Stimulated activated effector memory CD8-positive, alpha-beta T cell treated with anti-CD3 and anti-CD28 coated beads, Interleukin-12 subunit alpha, Interleukin-12 subunit beta, amount 100 ng/mL, for 72 hours (primary cell): Measurements from ENCODE around the gene RABGAP1L.

ENCODE experiments used
- ATAC-seq: fragments of 150-1000 bp; cut with Tn5 transposase; 2 replicates; pipeline ENCODE4 v1.10.0; 2021
- DNase-seq, 2 donors: peaks; one replicate each; pipeline ENCODE4 v3.0.0; 2021 to 2022; ENCODE audit warnings: low spot score in 2 of 2
- H3K27ac Mint-ChIP-seq: one replicate; pipeline ENCODE4 v1.8.0; 2022; ENCODE audit warnings: mild to moderate bottlenecking, mixed read lengths
- H3K36me3 Mint-ChIP-seq: one replicate; pipeline ENCODE4 v1.8.0; 2022; ENCODE audit warnings: mild to moderate bottlenecking, mixed read lengths
- H3K4me1 Mint-ChIP-seq: one replicate; pipeline ENCODE4 v1.8.0; 2022; ENCODE audit warnings: mixed read lengths
- H3K4me3 Mint-ChIP-seq: one replicate; pipeline ENCODE4 v1.8.0; 2022; ENCODE audit warnings: mild to moderate bottlenecking, mixed read lengths
- H3K9me3 Mint-ChIP-seq: one replicate; pipeline ENCODE4 v1.8.0; 2022; ENCODE audit warnings: mixed read lengths

RABGAP1L gene

DNA sequence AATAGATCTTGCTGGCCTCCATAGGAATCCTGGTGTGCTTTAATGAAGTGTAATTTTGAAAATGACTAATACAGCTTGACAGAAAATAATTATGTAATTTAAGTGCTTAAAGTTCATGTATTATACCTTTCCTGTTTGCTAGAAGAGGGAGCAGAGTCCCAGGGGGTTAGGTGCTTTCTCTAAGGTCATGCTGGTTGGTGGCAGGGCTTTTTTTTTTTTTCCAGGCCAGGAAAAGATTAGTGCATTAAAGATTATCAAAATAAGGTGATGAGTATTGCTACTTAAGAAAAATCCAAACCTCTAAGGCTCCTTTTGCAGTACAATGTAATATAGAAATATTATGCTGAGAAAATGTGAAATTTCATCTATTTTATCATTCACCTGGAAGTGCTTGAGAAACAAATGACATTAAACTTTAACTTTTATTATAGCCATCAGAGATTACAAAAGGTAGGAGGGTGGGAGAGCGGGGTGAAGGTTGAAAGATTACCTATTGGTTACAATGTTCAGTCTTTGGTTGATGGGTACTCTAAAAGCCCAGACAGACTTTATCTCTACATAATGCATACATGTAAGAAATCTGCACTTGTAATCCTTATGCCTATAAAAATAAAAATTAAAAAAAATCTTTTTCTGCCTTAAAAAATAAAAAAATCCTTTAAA lies 110.8 kb downstream of the RABGAP1L start:
- no peak overlapping the region for H3K4me3 Mint-ChIP-seq
- ATAC-seq (no peak), DNase-seq (no peak)
- no peaks in the 10 kb centered on the region for H3K9me3 Mint-ChIP-seq
- peaks cover 21% of the 10 kb centered on the region for H3K36me3 Mint-ChIP-seq
- peak overlapping the region; percentile 60 for H3K27ac Mint-ChIP-seq
- no peaks in the 10 kb centered on the region for H3K4me1 Mint-ChIP-seq

DNA sequence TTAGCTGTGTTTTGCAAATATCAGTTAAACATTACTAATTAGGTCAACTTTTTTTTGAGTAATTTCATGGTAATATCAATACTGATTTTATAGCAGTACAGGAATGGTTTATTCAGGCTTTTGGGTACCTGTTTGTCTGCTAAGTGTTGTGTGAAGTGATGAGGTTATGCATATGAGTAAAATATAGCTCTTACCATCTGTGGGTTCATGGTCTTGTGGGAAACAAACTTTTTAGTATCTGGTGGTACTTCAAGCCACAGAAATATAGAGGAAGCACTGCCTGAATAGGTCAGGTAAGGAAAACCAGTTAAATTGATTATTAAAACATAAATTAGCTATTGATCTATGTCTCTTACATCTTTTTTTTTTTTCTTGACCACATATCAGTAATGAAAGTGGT lies 113.9 kb downstream of the RABGAP1L start:
- Mint-ChIP-seq H3K27ac (no peak overlapping the region), H3K4me1 (no peaks in the 10 kb centered on the region), H3K4me3 (no peak overlapping the region), H3K36me3 (peaks cover 28% of the 10 kb centered on the region), H3K9me3 (no peaks in the 10 kb centered on the region)
- ATAC-seq: peak; percentile 39
- DNase-seq: no peak

DNA sequence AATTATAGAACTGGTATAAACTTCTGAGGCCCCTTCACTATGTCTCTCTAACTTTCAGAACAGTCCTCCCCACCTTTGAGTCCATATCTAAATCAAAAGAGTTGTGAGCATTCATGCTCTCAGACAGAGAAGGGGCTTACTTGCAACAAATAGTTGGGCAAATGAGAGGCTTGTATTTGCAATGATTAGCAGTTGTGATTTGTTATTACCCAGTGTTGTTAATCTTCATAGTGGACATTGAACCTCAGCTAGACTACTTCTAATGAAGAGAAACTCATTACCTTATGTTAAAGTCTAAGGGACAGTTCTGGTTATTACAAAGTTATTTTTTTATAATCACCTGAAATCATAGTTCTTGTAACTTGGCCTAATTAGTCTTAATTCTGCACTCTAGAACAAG lies 114.5 kb downstream of the RABGAP1L start:
- Mint-ChIP-seq H3K9me3 (no peaks in the 10 kb centered on the region), H3K36me3 (peaks cover 30% of the 10 kb centered on the region), H3K4me1 (no peaks in the 10 kb centered on the region), H3K27ac (no peak overlapping the region), H3K4me3 (no peak overlapping the region)
- DNase-seq: no peak
- ATAC-seq: no peak

DNA sequence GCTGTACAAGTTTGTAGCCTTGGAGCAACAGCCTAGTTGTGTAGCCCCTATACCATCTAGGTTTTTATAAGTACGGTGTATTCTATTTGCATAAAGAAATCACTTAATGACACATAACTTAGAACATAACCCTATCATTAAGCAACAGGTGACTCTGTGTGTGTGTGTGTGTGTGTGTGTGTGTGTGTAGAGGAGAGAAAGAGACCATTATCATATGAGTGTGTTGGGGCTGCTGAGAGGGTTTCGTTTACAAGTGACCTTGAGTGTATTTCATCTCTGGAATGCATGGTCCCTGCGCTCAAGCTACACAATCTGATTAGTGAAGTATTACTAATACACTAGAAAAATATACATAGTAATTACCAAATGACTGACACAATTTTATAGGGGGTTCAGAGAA lies 115.1 kb downstream of the RABGAP1L start:
- no peak overlapping the region for H3K4me3 Mint-ChIP-seq
- H3K36me3 Mint-ChIP-seq: peaks cover 28% of the 10 kb centered on the region

GRCh38 chr1:174274884-174275283 lies 115.6 kb downstream of the RABGAP1L start:
- no peaks in the 10 kb centered on the region for H3K9me3 Mint-ChIP-seq
- no peak for ATAC-seq
- H3K27ac Mint-ChIP-seq: no peak overlapping the region
- no peak overlapping the region for H3K4me3 Mint-ChIP-seq
- H3K4me1 Mint-ChIP-seq: no peaks in the 10 kb centered on the region
- no peak for DNase-seq
- peaks cover 32% of the 10 kb centered on the region for H3K36me3 Mint-ChIP-seq

More for the DNA sequence above, 115.1 kb downstream of the RABGAP1L start:
- H3K27ac Mint-ChIP-seq: no peak overlapping the region
- H3K4me1 Mint-ChIP-seq: no peaks in the 10 kb centered on the region
- no peaks in the 10 kb centered on the region for H3K9me3 Mint-ChIP-seq
- ATAC-seq (no peak), DNase-seq (no peak)

DNA sequence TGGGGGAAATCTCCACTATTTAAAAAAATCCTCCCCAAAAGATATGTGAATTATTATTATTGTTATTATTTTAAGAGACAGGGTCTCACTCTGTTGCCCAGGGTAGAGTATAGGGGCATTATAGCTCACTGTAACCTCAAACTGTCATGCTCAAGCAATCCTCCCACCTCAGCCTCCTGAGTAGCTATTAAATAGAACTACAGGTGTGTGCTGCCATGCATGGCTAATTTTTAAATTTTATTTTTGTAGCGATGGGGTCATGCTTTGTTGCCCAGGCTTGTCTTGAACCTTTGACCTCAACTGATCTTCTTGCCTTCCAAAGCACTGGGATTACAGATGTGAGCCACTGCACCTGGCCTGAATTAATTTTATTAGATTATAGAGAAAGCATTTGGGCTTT lies 116.8 kb downstream of the RABGAP1L start:
- peaks cover 43% of the 10 kb centered on the region for H3K36me3 Mint-ChIP-seq
- no peak overlapping the region for H3K27ac Mint-ChIP-seq
- H3K4me3 Mint-ChIP-seq: no peak overlapping the region
- no peaks in the 10 kb centered on the region for H3K9me3 Mint-ChIP-seq
- H3K4me1 Mint-ChIP-seq: no peaks in the 10 kb centered on the region
- no peak for DNase-seq
- no peak for ATAC-seq

GRCh38 chr1:174284052-174284451 lies 124.7 kb downstream of the RABGAP1L start:
- no peak for ATAC-seq
- peaks cover 8% of the 10 kb centered on the region for H3K9me3 Mint-ChIP-seq
- H3K27ac Mint-ChIP-seq: no peak overlapping the region
- no peak overlapping the region for H3K4me3 Mint-ChIP-seq
- peaks cover 16% of the 10 kb centered on the region for H3K4me1 Mint-ChIP-seq
- no peak for DNase-seq
- peaks cover 78% of the 10 kb centered on the region for H3K36me3 Mint-ChIP-seq

DNA sequence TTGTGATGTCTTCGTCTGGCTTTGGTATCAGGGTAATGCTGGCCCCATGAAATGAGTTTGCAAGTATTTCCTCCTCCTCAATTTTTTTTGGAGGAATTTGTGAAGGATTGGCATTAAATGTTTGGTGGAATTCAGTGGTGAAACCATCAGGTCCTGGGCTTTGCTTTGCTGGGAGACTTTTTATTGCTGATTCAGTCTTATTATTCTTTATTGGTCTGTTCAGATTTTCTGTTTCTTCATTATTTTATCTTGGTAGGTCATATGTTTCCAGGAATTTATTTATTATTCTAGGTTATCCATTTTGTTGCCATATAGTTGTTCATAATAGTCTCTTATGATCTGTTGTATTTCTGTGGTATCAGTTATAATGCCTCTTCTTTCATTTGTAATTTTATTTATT lies 126.7 kb downstream of the RABGAP1L start:
- DNase-seq (no peak), ATAC-seq (no peak)
- peaks cover 16% of the 10 kb centered on the region for H3K4me1 Mint-ChIP-seq
- H3K4me3 Mint-ChIP-seq: no peak overlapping the region
- no peak overlapping the region for H3K27ac Mint-ChIP-seq
- peaks cover 81% of the 10 kb centered on the region for H3K36me3 Mint-ChIP-seq
- H3K9me3 Mint-ChIP-seq: peaks cover 10% of the 10 kb centered on the region

- no peak overlapping the region for H3K4me3 Mint-ChIP-seq
- H3K4me1 Mint-ChIP-seq: peaks cover 14% of the 10 kb centered on the region
- H3K9me3 Mint-ChIP-seq: peaks cover 14% of the 10 kb centered on the region
- H3K27ac Mint-ChIP-seq: no peak overlapping the region
- DNase-seq (no peak), ATAC-seq (no peak)
- H3K36me3 Mint-ChIP-seq: peaks cover 62% of the 10 kb centered on the region
Observed at GRCh38 chr1:174289644-174290310, 130.5 kb downstream of the RABGAP1L start.

DNA sequence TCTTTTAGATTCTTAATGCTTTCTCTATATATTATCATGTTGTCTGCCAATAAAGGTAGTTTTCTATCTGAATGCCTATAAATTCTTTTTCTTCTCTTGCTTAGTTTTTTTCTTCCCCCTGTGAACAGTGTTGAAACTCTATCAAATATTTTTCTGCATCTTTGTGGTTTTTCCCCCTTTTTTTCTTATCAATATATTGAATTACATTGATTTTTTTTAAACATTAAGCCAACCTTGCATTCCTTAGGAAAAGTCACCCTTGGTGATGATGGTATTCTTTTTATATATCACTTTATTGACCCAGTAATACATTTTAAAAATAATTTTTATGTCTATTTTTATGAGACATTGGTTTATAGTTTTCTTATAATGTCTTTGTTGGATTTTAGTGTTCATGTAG lies 131.7 kb downstream of the RABGAP1L start:
- no peak overlapping the region for H3K4me3 Mint-ChIP-seq
- peaks cover 52% of the 10 kb centered on the region for H3K36me3 Mint-ChIP-seq
- H3K4me1 Mint-ChIP-seq: peaks cover 13% of the 10 kb centered on the region
- peaks cover 14% of the 10 kb centered on the region for H3K9me3 Mint-ChIP-seq
- no peak overlapping the region for H3K27ac Mint-ChIP-seq
- ATAC-seq (no peak), DNase-seq (no peak)

GRCh38 chr1:174296309-174296708 lies 137.0 kb downstream of the RABGAP1L start:
- no peak for ATAC-seq
- H3K36me3 Mint-ChIP-seq: peaks cover 18% of the 10 kb centered on the region
- peaks cover 3% of the 10 kb centered on the region for H3K9me3 Mint-ChIP-seq

DNA sequence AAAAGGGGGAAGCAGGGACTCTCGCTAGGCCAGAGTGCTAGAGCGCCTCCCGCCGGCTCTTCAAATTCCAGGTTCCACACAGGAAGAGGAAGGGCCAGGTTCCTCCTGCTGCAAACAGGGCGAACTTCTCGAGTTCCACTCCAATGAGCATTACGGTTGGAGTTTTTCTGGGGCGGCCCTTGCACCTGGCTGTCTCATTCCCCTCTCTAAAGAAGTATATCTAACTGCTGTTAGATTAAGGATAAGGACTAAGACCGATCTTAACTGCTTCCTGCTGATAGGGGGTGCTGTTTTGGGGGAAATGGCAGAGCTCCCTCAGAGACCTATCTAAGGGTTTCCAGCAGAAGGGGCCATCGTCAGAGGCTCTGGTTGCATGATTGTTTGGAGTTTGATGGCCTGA lies 138.0 kb downstream of the RABGAP1L start:
- H3K27ac Mint-ChIP-seq: no peak overlapping the region
- H3K4me3 Mint-ChIP-seq: no peak overlapping the region
- H3K4me1 Mint-ChIP-seq: peaks cover 24% of the 10 kb centered on the region
- DNase-seq (no peak), ATAC-seq (no peak)
- H3K9me3 Mint-ChIP-seq: peaks cover 1% of the 10 kb centered on the region
- H3K36me3 Mint-ChIP-seq: peaks cover 8% of the 10 kb centered on the region

More at GRCh38 chr1:174296309-174296708, 137.0 kb downstream of the RABGAP1L start:
- H3K27ac Mint-ChIP-seq: no peak overlapping the region
- peaks cover 20% of the 10 kb centered on the region for H3K4me1 Mint-ChIP-seq
- DNase-seq: no peak
- no peak overlapping the region for H3K4me3 Mint-ChIP-seq

DNA sequence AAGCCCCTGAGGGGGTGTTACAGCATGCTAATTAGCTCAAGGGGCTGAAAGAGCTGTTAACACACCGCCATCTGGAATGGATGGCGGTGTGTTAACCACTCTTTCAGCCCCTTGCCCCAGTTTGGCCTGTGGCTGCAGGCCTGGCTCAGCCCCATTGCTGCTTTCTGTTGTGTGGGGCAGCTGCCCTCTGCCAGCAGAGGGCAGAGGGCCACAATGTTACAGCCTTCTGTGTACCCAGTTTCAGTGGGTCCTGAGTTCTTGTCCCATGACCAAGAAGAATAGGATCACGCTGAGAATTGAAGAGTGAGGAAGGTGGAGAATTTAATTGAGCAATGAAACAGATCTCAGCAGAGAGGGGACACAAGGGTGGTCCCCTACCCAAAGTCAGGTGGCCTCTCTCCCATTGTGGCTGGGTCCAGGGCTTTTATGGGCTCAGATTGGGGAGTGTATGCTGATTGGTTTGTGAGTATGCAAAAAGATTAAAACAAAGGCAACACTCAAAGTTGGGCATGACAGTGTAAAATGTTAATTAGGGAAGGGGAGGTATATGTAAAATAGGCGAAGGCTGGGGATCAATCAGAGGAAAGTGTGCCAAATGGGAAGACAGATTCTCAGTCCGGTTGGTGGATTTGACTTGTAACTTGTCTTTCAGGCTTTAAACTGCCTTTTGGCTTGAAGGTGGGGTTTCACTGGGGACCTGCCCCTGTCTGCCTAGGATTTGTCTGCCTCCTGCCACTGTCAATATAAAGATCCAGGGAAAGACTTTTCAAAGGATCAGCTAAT lies 142.2 kb downstream of the RABGAP1L start:
- Mint-ChIP-seq H3K27ac (peak overlapping the region; percentile 51), H3K4me1 (peaks cover 12% of the 10 kb centered on the region), H3K36me3 (peaks cover 21% of the 10 kb centered on the region), H3K9me3 (no peaks in the 10 kb centered on the region), H3K4me3 (no peak overlapping the region)
- ATAC-seq (no peak), DNase-seq (no peak)

DNA sequence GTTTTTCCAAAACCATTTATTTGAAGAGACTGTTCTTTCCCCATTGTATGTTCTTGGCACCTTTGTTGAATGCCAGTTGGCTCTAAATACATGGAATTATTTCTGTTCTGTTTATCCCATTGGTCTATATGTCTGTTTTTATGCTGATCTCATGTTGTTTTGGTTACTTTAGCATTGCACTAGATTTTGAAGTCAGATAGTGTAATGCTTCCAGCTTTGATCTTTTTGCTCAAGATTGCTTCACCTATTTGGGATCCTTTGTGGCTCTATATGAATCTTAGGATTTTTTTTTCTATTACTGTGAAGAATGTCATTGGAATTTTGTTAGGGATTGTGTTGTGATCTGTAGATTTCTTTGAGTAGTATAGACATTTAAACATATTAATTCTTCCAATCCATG lies 149.3 kb downstream of the RABGAP1L start:
- Mint-ChIP-seq H3K27ac (no peak overlapping the region), H3K36me3 (peaks cover 36% of the 10 kb centered on the region), H3K4me3 (no peak overlapping the region), H3K4me1 (peaks cover 16% of the 10 kb centered on the region), H3K9me3 (peaks cover 19% of the 10 kb centered on the region)
- DNase-seq (no peak), ATAC-seq (no peak)

DNA sequence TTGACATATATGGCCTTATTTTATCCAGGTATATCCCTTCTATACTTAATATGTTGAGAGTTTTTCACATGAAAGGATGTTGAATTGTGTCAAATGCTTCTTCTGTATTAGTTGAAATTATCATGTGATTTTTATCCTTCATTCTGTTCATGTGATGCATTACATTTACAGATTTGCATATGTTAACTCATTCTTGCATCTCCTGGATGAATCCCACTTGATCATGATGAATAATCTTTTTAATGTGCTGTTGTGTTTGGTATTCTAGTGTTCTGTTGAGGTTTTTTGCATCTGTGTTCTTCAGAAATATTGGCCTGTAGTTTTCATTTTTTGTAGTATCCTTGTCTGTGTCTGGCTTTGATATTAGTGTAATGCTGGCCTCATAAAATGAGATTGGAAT lies 150.2 kb downstream of the RABGAP1L start:
- H3K4me3 Mint-ChIP-seq: no peak overlapping the region
- peaks cover 27% of the 10 kb centered on the region for H3K9me3 Mint-ChIP-seq
- H3K4me1 Mint-ChIP-seq: peaks cover 16% of the 10 kb centered on the region
- ATAC-seq (no peak), DNase-seq (no peak)
- H3K36me3 Mint-ChIP-seq: peaks cover 36% of the 10 kb centered on the region
- no peak overlapping the region for H3K27ac Mint-ChIP-seq

DNA sequence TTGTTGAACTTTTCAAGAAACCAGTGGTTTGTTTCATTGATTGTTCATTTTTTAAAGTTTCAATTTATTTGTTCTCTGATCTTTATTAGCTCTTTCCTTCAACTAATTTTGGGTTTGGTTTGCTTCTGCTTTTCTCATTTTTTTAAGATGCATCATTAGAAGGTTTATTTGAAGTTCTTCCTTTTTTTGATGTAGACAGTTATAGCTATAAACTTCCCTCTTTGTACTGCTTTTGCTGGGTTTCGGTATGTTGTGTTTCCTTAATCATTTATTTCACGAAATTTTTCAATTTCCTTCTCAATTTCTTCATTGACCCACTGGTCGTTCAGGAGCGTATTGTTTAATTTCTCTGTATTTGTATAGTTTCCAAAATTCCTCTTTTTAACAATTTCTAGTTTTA lies 155.1 kb downstream of the RABGAP1L start:
- Mint-ChIP-seq H3K36me3 (peaks cover 32% of the 10 kb centered on the region), H3K27ac (no peak overlapping the region), H3K4me3 (no peak overlapping the region), H3K9me3 (peaks cover 42% of the 10 kb centered on the region), H3K4me1 (peaks cover 8% of the 10 kb centered on the region)
- no peak for ATAC-seq
- DNase-seq: no peak
